NCI-H2107 (cell line): ENCODE measurements around the gene APOB.
A peak's percentile ranks its signal among the peaks of the same experiment; 100 is the strongest.

Source experiments
- DNase-seq: peaks from one replicate; lab custom pipeline; 2025; lab: John Stamatoyannopoulos, UW

APOB gene

DNA sequence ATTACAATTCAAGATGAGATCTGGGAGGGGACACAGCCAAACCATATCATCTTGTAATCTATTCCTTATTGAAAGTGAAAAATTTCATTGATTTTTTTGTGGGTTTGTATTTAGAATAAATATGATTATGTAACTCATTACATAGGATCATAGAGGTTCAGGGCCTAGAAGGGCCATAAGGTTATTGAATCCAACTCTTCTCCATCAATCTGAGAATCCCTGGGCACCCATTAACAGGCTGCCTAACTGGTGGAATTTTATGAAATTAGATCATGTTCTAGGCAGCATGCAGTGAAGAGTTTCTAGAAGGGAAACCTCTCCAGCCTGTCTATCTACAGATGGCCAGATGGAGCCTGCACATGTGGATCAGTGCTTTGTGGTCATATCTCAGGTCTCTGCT, 6.3 kb upstream of the APOB start:
- no peak for DNase-seq

DNA sequence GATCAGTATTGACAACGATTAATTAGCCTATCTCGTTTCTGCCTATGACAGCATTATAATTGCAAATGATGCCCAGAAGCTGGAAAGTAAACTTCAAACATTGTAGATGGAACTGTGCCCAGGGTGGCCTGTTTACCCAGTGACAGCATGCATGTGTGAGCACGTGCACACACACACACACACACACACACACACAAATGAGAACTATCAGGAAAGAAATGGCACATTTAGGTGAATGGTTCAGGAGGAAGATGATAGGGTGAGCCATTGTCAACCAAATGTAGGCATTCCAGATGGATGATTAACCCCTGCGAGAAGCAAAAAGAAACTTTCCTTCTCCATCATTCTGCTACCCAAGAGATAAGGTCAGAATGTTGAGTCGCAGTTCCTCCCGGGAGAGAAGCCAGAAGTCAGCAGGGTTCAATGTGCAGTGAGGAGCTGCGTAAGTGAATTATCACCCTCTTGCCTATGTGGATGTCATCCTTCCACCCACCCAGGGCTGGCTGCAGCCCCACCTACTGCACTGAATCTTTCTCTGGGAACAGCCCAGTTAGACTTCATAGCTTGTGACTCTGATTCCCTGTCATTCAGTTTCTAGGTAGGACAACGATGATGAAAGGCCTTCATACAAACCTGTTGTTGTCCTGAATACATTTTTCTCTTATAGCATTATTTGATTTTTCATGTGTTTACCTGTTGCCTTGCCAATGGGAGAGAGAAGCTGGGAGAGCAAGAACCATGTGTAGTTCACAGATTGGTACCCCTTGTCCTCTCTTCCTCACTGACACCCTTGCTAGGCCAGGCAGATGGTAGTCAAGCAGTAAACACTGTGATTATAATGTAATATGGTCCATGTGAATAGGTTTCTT, 3.5 kb upstream of the APOB start:
- DNase-seq = no peak

DNA sequence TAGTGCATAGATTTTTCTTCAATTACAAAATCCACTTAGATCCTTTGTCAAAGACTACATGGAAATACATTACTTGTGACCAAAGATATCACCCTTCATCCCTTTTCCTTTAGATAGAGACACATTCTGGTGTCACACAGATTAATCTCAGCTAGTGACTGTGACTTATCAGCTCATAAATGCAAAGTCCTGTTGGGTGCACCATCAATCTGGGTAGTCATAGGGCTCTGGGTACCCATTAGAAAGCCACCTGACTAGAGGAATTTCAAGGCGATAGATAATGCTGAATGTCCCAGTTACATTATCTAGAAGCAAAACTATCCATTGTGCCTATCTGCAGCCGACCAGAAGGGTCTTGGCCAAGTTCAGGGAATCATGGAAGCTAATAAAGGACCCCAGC, 2.6 kb upstream of the APOB start:
- DNase-seq = no peak

DNA sequence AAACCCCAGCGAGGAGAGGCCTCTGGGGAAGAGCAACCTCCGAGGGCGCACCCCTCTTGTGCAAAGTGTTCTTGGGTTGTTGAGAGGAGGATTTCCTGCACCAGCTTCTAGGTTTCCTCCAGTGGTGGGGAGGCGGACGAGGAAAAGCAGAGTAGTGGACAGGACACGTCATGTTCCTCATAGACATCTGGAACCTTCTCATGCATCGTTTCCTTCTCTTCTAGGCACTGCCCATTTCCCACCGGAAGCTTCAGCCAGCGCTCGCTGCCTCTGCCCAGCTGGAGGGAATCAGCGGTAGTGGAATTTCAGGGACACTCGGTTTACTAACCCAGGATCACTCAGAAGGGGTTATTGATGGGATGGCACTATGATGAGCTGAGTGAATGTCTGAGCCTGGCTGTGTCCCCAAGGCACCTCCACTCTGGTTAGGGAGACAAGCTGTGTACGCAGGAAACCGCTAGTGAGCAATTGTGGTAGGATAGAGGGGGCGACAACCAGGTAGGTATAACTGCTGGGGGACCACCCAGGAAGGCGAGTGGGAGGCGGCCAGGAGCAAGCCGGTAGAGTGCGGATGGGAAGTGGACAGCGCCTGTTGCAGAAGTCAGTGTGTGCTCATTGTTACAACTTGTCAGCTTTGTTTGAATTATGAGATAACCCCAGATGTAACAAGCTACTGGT, 960 bp upstream of the APOB start:
- no peak for DNase-seq

DNA sequence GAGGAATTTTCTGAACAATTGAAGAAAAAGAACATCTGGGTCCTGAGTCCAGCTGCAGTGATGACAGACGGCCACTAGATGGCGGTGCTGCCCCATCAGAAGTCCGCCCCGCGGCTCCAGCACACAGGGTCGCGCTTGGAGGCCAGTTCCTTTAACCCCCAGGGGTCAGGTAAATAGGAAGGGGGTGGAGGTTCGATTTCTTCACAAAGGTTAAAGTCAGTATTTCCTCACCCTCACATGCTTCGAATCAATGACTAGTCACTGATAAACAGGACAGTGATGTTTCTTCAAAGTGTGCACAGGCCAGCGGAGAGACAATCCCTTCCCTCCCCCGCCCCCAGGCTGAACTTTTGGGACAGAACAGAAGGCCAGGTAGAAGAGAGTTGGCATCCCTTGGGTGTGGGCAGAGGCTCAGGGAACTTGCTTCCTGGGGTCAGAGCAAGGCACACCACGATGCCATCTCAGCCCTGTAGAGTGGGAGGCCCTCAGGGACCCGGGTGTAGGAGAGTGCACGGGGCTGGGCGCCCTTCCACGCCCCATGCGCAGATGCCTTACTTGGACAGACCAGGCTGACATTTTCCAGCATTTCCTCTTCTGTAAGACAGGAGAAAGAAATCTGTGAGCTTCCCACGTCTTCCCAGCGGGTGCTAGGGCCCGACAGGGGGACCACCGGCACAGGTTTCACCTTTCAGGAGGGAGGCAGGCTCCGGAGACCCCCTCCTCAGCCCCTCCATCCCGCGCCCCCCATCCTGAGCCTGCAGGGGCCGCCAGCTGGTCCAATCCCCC, 722 bp downstream of the APOB start:
- DNase-seq = peak; percentile 17

- no peak for DNase-seq
These were observed 1.2 kb downstream of the APOB start for GRCh38 chr2:21042708-21042957.

GRCh38 chr2:21041943-21042707, 1.7 kb downstream of the APOB start:
- no peak for DNase-seq

DNA sequence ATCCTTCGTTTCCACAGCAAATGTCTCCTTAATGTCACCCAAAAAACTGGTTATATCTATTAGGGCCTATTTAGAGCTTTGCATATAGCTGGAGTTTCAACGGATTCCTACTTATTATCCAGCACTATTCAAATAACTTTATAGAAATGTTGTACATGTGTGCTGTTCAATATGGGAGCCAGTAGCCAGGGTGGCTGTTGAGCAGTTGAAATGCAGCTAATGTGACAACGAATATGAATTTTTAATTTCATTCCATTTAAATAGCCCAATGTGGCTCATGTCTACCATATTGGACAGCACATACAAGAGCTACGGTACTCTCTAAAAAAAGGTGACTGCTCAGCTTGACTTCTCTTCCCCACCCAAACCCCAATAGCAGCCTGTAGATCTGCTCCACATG, 2.4 kb downstream of the APOB start:
- no peak for DNase-seq

- DNase-seq = no peak
These were observed 3.1 kb downstream of the APOB start for GRCh38 chr2:21040468-21041377.

DNA sequence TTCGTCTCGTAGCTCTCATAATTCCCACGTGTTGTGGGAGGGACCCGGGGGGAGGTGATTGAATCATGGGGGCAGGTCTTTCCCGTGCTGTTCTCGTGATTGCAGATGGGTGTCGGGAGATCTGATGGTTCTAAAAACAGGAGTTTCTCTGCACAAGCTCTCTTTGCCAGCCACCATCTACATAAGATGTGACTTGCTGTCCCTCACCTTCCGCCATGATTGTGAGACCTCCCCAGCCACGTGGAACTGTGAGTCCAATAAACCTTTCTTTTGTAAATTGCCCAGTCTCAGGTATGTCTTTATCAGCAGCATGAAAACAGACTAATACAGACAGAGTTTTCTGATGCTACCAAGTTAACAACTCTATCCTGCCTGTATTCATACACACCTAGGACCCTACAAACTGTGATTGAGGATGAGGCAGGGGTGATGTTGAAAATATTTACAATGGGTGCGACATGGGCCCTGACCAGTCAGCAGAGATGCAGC, 3.9 kb downstream of the APOB start:
- DNase-seq = no peak

DNA sequence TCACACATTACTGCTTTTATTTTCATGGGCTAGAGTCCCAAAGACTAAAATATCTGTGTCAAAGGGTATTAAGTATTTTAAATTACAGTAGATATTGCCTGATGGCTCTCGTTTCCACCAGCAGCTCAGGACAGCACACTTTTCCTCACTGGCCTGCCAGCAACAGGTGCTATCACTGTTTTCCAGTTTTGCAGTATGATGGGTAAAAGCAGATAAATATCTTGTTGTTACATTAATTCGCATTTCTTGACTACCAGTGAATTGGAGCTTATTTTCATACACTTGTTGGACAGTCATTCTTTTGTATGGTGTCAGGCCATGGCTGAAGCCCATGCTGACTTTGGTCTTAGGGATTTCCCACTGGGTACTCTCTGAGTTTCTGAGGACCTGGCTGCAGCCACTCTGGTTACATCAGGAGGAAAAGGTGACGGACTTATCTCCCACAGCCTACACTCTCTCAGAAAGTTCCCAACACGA, 4.8 kb downstream of the APOB start:
- no peak for DNase-seq

DNA sequence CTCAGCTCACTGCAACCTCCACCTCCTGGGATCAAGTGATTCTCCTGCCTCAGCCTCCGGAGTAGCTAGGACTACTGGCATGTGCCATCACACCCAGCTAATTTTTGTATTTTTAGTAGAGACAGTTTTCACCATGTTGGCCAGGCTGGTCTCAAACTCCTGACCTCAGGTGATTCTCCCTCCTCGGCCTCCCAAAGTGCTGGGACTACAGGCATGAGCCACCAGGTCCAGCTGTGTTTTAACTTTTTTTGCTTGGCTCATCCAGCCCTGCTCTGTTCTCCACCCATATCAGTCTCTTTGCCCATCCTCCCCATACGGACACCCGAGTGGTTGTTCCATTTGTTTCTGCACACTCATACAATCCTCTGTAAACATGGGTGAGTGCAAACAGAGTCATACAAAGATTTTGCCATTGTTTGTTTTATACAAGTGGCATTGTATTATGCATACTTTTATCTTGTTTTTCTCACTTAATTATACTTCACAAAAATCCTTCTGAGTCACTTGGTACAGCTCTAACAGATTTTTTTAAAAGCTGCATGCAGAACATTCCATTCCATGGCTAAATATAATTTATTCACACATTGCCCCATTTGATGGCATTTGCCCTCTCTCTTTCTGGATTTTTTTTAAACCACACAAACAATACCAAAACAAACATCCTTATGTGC, 5.3 kb downstream of the APOB start:
- DNase-seq = no peak

DNA sequence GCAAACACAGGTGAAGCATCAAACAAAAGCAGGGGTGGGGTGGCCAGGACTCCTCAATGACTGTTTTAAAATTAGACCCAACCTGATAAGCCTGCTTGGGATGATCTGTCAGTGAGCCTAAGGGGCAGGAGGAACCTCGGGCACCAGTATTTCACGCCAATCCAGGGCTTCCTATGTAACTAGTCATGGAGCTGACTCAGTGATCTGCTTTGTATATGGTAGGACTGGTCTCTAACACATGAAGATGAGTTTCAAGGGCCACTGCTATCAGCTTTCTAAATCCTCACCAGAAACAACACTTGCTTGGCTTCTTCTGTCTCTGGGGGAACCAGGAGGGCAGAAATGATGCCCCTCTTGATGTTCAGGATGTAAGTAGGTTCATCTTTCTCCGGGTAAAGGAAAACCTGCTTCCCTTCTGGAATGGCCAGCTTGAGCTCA, 6.2 kb downstream of the APOB start:
- DNase-seq = no peak

DNA sequence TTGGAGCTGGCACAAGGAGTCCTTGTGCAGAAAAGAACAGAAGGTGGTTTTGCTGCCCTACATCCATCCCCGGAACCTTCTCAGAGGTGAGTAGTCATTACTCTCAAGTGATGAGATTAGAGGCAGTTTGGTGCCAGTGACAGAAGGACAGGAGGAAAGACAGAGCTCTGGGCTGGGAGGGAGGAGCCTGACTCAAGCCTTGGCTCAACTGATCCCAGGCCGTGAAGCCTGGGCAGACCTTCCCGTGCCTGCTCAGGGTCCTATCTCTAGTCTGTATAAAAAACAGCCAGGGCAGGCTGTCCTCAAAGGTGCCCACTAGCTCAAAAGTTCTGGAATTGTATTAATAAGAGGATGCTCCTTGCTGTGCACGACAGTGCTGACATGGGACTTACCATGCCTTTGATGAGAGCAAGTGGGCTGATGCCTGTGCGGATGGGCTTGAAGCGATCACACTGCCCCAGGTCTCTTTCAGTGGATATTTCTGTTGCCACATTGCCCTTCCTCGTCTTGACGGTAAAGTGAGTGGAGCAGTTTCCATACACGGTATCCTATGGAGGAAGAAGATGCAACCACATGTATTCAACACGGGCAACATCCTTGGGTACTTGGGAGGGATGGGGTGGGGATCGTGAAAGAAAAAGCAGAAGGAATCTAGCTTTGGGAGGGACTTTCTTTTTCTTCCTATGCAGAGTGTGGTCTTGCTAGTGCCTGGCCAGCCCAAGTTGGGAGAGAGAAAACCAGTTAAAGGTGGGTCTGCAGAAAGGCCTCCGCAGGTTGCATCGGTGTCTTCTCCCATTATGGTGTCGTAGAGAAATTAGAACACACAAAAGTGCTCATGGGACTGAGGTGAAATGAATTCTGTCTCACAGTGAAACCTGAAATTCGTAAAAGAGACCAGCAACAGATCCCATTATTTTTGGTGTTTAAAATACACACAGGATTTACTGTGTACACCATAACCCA, 6.9 kb downstream of the APOB start:
- DNase-seq = no peak

DNA sequence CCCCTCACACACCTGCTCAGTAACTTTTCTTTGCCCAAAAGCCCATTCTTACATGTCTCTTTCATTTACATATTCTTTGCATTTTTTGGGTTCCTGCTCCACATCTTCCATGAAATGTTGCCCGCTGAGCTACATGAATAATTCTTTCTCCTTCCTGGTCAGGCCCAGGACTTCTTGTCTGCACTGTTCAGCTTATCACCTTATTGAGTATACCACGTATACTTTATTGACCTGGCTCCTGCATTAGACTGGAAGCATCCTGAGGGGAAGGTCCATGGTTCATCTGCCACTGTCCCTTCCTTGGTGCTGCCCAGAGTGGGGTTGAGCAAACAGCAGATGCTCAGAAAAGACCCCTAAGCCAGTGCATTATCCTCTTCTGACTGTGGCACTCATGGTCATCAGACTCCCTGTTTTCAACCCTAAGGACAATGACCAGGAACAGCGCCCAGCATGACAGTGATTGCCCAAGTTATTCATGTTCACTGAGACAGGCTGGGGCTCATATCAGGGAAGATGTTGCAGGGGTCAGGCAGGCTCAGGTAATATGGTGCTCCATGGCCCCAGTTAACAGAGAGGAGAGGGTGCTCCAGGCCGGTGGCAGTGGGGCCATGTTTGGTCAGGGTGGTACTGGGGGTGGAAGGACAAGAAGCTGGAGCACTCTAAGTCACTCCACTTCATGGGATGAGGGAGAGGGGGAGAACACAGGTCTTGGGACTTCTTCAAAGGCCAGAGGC, 7.7 kb downstream of the APOB start:
- DNase-seq = no peak

GRCh38 chr2:21035282-21035973, 8.4 kb downstream of the APOB start:
- no peak for DNase-seq

- DNase-seq = no peak
These were observed 8.9 kb downstream of the APOB start for GRCh38 chr2:21034972-21035279.
